NCI-H2081 (cell line): ENCODE measurements around the gene MID1.

Experiments
- DNase-seq, 2 experiments: peaks; one replicate each; lab custom pipeline; 2025; lab: John Stamatoyannopoulos, UW

The MID1 gene

GRCh38 chrX:10485326-10485725, 135.1 kb downstream of the MID1 start:
- DNase-seq, result no peak

GRCh38 chrX:10484683-10485247, 135.6 kb downstream of the MID1 start:
- DNase-seq, result no peak

GRCh38 chrX:10483191-10483831, 137.1 kb downstream of the MID1 start:
- DNase-seq, result no peak

- DNase-seq, result no peak
Measured at GRCh38 chrX:10482708-10483107, 137.7 kb downstream of the MID1 start.

DNA sequence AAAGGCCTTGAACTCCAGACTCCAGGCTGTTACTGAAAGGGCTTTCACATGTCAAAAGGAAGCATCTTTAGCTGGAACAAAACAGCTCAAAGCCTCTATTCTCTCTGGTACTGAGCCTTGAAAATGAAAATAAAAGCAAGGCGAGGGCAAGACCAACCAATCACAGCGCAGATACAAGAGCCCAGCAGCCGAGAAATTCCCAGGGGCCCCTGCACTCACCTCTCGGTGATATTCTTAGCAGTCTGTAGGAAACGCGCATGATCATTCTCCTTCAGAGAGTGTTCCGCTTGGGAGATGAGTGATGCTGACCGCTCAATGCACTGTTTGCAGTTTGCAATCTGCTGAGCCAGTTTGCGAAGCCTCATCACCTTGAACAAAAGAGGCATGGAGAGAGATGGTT, 138.1 kb downstream of the MID1 start:
- no peak for DNase-seq

DNA sequence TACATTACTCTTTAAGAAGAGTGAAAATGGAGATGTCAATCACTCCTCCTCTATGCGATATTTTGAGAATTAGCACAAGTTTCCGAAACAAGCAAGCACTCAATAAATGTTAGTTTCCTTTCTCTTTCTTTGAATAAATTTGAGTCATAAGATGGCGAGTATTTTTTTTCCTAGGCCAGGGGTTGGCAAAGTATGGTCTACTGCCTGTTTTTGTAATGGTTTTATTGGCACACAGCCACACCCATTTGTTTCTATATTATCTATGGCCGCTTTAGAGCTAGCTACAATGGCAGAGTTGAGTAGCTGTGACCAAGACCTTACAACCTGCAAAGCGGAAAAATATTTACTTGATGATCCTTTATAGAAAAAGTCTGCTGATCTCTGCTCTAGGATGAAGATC, 139.5 kb downstream of the MID1 start:
- DNase-seq, result no peak

DNA sequence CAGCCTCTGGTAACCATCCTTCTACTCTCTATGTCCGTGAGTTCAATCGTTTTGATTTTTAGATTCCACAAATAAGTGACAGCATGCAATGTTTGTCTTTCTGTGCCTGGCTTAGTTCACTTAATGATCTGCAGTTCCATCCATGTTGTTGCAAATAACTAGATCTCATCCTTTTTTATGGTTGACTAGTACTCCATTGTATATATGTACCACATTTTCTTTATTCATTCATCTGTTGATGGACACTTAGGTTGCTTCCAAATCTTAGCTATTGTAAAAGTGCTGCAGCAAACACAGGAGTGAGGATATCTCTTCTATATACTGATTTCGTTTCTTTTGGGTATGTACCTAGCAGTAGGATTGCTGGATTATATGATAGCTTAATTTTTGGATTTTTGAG, 140.9 kb downstream of the MID1 start:
- DNase-seq, result no peak

DNA sequence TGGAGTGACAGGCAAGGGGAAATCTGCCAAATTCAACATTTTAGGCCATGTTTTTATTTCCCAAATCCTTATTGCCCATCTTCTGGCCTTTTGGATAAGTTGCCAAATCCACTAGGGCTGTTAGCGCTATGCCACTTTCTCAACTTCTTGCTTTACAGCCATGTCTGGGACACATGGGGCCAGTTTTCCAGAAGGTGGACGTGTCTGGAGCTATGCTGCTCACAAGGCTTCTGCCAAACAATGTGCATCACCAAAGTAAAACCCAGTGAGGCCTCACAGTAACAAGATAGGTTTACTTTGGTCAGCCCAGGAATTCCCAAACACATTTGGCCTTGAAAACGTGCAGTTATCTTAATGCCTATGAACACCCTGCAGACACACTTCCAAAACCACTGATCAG, 142.9 kb downstream of the MID1 start:
- DNase-seq, result no peak

DNA sequence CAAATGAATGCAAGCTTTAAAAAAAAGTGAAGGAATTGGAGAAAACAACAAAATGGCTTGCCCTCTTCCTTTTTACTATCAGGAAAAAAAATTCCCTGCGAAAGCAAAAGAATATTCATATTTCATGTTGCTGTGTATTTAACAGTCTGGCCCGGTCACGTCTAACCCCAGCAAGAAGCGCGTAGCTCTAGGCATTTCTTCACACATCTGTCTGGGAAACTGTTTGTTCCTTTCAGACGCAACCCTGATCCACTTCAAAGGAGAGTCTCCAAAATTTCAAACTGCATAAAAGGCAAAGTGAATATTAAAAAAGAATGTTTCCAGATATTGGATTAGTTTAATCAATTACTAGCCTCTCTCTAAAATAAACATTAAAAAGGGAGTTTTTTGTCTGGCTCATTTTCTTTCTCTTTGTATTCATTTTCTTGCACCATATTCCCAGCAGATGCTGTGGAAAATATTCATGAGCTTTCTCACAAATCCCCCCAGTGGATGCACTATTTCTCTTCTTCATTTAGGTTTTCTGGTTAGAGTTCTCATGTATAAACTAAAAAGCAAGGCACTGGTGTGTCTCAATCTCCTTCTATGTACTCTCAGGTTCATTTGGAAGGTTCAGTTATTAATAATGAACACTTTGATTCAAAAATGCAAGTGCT, 145.3 kb downstream of the MID1 start:
- no peak for DNase-seq

- no peak for DNase-seq
Measured at GRCh38 chrX:10474510-10474909, 145.9 kb downstream of the MID1 start.

GRCh38 chrX:10471418-10471817, 149.0 kb downstream of the MID1 start:
- DNase-seq, result no peak

DNA sequence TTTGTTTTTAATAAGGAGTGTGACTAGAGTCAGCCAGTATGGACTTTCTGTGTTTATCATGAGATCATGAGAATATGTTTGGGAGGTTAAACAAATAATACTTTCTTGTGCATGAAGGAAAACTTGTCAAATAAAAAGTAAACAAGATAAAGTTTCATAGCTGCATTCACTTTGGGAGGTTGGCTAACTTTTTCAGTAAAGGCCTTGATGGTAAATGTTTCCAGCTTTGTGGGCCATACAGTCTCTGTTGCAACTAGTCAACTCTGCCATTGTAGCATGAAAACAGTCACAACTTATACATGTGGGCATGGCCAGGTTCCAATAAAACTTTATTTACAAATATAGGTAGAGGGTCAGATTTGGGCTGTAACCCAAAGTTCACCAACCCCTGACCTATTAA, 150.4 kb downstream of the MID1 start:
- no peak for DNase-seq

GRCh38 chrX:10467793-10468192, 152.6 kb downstream of the MID1 start:
- no peak for DNase-seq

DNA sequence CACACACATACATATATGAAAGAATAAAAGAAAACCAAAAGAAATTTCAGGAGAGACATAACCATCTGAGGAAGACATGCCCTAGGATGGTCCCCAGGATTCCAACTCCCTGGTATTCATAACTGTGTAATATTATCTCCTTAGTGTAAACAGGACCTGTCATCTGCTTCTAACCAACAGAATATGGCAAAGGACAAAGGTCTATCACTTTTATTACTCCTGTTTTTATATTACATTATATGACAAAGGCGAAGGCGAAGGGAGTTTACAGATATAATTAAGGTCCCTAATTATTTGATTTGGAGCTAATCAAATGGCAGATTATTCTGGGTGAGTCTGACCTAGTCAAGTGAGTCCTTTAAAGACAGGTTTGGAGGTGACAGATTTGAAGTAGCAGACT, 155.1 kb downstream of the MID1 start:
- DNase-seq, result no peak

DNA sequence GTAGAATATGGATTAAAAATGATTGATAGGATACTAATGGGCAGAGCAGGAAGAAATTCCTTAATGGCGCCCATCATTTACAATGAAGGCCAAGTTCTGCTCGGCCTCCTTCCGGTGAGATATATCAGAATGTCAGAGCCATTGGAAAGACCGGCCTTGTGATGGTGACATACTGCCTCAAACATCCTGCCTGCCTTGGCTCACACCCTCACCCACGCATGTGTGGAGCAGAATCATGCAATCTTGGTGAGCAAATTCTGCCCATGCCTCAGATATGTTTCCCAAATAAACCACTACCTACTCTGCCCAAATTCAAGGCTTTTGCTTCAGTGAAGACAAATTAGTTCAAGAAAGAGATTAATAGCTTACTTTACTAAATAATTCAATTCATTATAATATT, 163.3 kb downstream of the MID1 start:
- no peak for DNase-seq

- no peak for DNase-seq
Measured at GRCh38 chrX:10453945-10454344, 166.4 kb downstream of the MID1 start.

GRCh38 chrX:10450959-10451355, 169.4 kb downstream of the MID1 start:
- no peak for DNase-seq

GRCh38 chrX:10450229-10450958, 170.0 kb downstream of the MID1 start:
- DNase-seq, result no peak

DNA sequence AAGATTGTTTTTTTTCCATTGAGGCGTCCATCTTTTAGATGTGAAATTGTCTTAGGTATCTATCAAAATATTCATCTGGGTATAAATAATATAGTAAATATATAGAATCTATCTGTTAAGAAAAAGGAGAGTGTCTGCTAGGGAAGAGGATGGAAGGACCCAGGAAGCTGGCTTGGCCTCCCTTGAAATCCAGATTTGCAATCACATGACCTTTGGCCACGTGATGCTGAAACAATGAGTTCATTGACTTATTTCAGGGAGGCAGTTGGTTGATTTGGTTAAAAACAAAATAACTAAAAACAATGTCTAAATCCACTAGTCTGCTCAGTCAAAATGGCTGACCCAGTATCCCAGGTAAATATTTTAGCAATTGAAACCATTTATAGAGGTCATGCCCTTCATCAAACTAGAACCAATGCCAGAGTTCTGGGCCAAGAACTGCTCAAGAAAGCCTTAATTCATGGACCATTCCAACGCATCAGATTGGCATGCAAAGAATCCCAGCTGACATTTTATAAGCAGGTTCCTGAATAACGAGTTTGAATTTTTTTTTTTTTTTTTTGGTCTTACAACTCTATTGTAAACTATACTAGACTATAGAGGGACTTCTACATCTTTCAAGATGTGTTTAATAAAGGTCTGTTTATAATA, 172.7 kb downstream of the MID1 start:
- DNase-seq, result no peak

DNA sequence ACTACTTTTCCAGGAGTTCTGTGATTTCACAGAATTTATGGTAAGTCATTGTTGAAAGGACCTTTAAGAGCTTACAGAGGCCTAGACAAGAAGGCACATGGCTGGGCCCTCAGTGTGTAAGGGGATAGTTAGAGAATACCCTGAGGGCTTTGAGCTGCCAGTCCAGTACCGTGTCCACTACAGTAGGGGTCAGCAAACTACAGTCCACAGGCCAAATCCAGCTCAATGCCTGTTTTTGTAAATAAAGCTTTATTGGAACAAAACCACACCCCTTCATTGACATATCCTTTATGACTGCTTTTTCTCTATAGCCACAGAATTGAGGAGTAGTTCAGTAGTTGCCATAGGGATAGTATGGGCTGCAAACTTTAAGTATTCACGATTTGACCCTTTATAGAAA, 176.2 kb downstream of the MID1 start:
- DNase-seq, result no peak

- no peak for DNase-seq
Measured at GRCh38 chrX:10441464-10441863, 178.9 kb downstream of the MID1 start.

DNA sequence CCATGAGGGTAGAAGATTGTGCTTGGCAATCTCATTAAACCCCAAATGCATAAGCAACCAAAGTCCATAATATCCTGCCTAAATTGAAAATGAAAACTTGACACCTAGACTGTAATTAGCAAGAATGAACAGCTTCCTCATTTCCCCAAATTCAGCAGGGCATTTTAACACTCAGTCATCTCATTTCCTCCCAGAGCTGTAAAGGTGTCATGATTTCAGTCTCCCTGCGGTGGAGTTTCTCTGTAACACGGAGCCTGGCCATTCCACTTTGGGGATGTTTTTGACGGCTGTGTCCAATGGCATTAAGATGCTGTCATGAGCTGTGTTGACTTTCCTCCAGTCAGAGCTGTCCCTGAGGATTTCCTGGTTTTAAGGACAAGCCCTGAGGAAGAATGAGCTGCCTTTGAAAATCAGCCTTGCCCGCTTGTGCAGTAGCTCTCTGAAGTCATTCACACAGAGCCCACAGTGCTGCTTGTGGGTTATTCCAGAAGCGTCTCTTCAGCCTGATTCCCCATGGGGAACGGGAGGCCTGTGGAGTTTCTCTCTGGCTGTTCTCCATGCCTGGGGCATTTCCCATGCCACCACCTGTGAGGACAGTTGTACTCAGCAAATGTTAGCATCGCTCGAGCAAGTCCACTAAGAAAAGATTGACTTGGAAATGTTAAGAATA, 187.0 kb downstream of the MID1 start:
- DNase-seq, result no peak
